ENCODE results near the gene CC2D2A. TPM values are rescaled to one million over a fixed set of nuclear protein-coding genes. Genes with fewer than 3 reads are reported as not detected.

The CC2D2A gene
- total and polyA plus RNA-seq, 9 of the 15 experiments (the other 6 are each of a cell fraction or from before 2014, with no cell fraction given): 0.36 to 2.5 (median 1.6) TPM

GRCh38 chr4:15502384-15502783 is 32.7 kb downstream of the CC2D2A start:
- H3K27ac ChIP-seq (ENCODE audit: extremely low read depth, low read depth, low read length): no peak overlapping the region
- FAIRE-seq (no peak), ATAC-seq (no peak), DNase-seq (ENCODE audit: extremely low read depth in 1 of 4, low spot score in 3 of 4) (no peak)
- H3K9me1 ChIP-seq (ENCODE audit: control insufficient read depth, insufficient read depth, low read length): no peaks in the 10 kb centered on the region
- TF ChIP-seq CCAR2 (IDR thresholded peaks at IDR 0.05; ENCODE audit: low read depth, low read length): no peak
- TF ChIP-seq ZSCAN29 (IDR thresholded peaks at IDR 0.05): no peak
- no peak for TF ChIP-seq NFE2 (IDR thresholded peaks at IDR 0.05; ENCODE audit: low read depth)
- TF ChIP-seq ZMIZ1 (IDR thresholded peaks at IDR 0.05; ENCODE audit: low read depth in 2 of 2, low read length in 2 of 2): no peak
- H3K4me1 ChIP-seq (replicated peaks in 1 of 2; ENCODE audit: control insufficient read depth in 2 of 2, insufficient read depth in 2 of 2, low read length in 2 of 2): no peaks in the 10 kb centered on the region
- ChIA-PET POLR2A (no interaction called here), CTCF (ENCODE audit: low intra/inter-chr PET ratio) (no interaction called here)
- no peak overlapping the region for H3K4me2 ChIP-seq (ENCODE audit: insufficient read depth, low read length)
- in situ Hi-C loops (cut with MboI) (no loop called here), intact Hi-C loops (cut with micrococcal nuclease) (no loop called here)
- no peak overlapping the region for H3K9ac ChIP-seq (ENCODE audit: insufficient read depth in 1 of 2, low read depth in 2 of 2, low read length in 2 of 2)
- H4K20me1 ChIP-seq (replicated peaks; ENCODE audit: control insufficient read depth, insufficient read depth, low read length): no peaks in the 10 kb centered on the region
- no peak overlapping the region for H3K4me3 ChIP-seq
- H3K27me3 ChIP-seq (ENCODE audit: control insufficient read depth in 2 of 2, insufficient read depth in 2 of 2, low read length in 2 of 2): peaks cover 0 to 4% of the 10 kb centered on the region in 2 experiments; a peak in 3 of 5 replicates
- no TSS peak for BruUV-seq (replicated peaks)
- H3K79me2 ChIP-seq (ENCODE audit: control insufficient read depth, insufficient read depth, low read length): no peaks in the 10 kb centered on the region
- H3K36me3 ChIP-seq (ENCODE audit: control insufficient read depth, insufficient read depth, low read length): no peaks in the 10 kb centered on the region
- H3K9me3 ChIP-seq (replicated peaks; ENCODE audit: control insufficient read depth, insufficient read depth, low read depth, low read length): no peaks in the 10 kb centered on the region
- 30% methylated on average over 3 of the region's 3 CpGs for WGBS (ENCODE audit: insufficient coverage, low coverage, missing lambda C conversion rate)
- H2AFZ ChIP-seq (ENCODE audit: low read depth, low read length): no peak overlapping the region

Data from K562 (cell line).